Measurements from ENCODE around the gene DLG2.

DNA sequence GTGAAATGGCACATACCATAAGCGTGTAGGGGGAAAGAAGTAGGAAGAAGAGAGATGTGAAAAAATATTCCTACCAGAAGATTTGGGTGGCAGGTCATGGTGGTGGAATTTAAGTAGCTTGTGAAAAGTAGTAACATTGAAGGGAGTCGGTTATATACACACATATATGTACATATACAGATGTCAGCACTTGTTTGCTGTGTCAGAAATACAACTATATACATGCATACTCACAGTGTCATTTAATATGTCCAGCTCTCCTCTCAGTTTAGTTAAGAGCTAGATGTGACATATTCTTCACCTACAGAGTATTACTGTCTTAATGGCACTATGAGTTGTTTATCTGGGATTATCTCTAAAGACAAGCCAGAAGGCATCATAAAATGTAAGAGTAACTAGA lies 1353.6 kb downstream of the DLG2 start:
- TF ChIP-seq CTCF (IDR thresholded peaks at IDR 0.05) (no peak), ZFX (IDR thresholded peaks at IDR 0.05; ENCODE audit: borderline replicate concordance) (no peak)

All from 22Rv1 (cell line).